Activated CD8-positive, alpha-beta T cell treated with anti-CD3 and anti-CD28 coated beads for 36 hours (primary cell): ENCODE data around the gene SORCS2. TPM values are rescaled to one million over a fixed set of nuclear protein-coding genes. Genes with fewer than 3 reads are reported as not detected.

Source experiments
- ATAC-seq: fragments of 200-7000 bp; cut with Tn5 transposase; one replicate; pipeline ENCODE4 v1.10.0; 2021; ENCODE audit warnings: mild to moderate bottlenecking, moderate library complexity
- CTCF ChIA-PET: fragments of 350-600 bp; sonication (Branson Sonifier 250); formaldehyde crosslinking; loops from one replicate; lab custom pipeline; 2021; ENCODE audit warnings: antibody characterized with exemption; lab: Charles Lee
- POLR2A ChIA-PET: fragments of 350-600 bp; sonication (Branson Sonifier 250); formaldehyde crosslinking; loops from one replicate; lab custom pipeline; 2021; ENCODE audit warnings: antibody characterized with exemption; lab: Charles Lee
- DNase-seq: peaks from one replicate; pipeline ENCODE4 v3.0.0-alpha.2; 2020
- H3K27ac Mint-ChIP-seq: one replicate; pipeline ENCODE4 v1.8.0; 2021; ENCODE audit warnings: mild to moderate bottlenecking, mixed read lengths
- H3K27me3 Mint-ChIP-seq: one replicate; pipeline ENCODE4 v1.8.0; 2021; ENCODE audit warnings: mixed read lengths
- H3K36me3 Mint-ChIP-seq: one replicate; pipeline ENCODE4 v1.8.0; 2021; ENCODE audit warnings: low read depth, mixed read lengths
- H3K4me1 Mint-ChIP-seq: one replicate; pipeline ENCODE4 v1.8.0; 2021; ENCODE audit warnings: low read depth, mixed read lengths
- H3K4me3 Mint-ChIP-seq: one replicate; pipeline ENCODE4 v1.8.0; 2021; ENCODE audit warnings: mild to moderate bottlenecking, moderate library complexity, mixed read lengths
- H3K9me3 Mint-ChIP-seq: one replicate; pipeline ENCODE4 v1.8.0; 2021; ENCODE audit warnings: mixed read lengths
- intact Hi-C: fragments of 100-400 bp; cut with micrococcal nuclease; formaldehyde crosslinking; loops from one replicate; pipeline ENCODE4 v1.10.0; 2022
- total RNA-seq, 2 experiments: library from RNA; stranded (reverse); gene quantifications; one replicate each; pipeline ENCODE4 v1.2.3, GENCODE V29; 2021
- TF ChIP-seq, protein P1 (sequence below): fragments of 200-600 bp; IDR thresholded peaks from one replicate; pipeline ENCODE4 v1.8.0; 2022; ENCODE audit warnings: antibody characterized with exemption, mild to moderate bottlenecking

The SORCS2 gene
- total RNA-seq, 2 experiments from 2014 or later = 0.05 TPM; not detected in 1

DNA sequence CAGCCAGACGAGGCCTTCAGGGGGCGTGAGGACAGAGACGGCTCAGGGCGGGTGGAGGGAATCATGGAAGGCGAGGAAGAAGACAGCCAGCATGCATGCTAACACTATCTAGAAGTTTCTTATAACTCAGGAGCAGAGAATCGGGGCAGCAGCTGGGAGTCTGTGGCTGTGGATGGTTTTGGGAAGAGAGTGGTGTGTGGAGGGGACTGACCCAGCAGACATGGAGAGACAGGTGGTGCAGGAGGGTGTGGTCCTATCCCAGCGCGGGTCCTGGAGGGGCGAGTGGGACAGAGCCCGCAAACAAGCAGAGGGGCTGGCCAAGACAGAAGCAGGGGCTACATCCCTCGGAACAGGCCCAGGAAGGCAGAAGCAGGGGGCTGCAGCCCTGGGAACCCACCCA lies 555.2 kb downstream of the SORCS2 start:
- ATAC-seq (no peak), DNase-seq (no peak)
- Mint-ChIP-seq H3K9me3 (no peaks in the 10 kb centered on the region), H3K4me3 (no peak overlapping the region), H3K27me3 (no peaks in the 10 kb centered on the region), H3K27ac (no peak overlapping the region), H3K4me1 (peaks cover 25% of the 10 kb centered on the region), H3K36me3 (no peaks in the 10 kb centered on the region)
- TF ChIP-seq, protein P1, sequence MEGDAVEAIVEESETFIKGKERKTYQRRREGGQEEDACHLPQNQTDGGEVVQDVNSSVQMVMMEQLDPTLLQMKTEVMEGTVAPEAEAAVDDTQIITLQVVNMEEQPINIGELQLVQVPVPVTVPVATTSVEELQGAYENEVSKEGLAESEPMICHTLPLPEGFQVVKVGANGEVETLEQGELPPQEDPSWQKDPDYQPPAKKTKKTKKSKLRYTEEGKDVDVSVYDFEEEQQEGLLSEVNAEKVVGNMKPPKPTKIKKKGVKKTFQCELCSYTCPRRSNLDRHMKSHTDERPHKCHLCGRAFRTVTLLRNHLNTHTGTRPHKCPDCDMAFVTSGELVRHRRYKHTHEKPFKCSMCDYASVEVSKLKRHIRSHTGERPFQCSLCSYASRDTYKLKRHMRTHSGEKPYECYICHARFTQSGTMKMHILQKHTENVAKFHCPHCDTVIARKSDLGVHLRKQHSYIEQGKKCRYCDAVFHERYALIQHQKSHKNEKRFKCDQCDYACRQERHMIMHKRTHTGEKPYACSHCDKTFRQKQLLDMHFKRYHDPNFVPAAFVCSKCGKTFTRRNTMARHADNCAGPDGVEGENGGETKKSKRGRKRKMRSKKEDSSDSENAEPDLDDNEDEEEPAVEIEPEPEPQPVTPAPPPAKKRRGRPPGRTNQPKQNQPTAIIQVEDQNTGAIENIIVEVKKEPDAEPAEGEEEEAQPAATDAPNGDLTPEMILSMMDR = no peak
- ChIA-PET CTCF (interaction anchor here (1.5 kb wide), 1 partner anchor 10 kb away, joined by 3 read pairs; no protein-coding TSS in a partner anchor), POLR2A (interaction anchor here (0.9 kb wide), 1 partner anchor 12 kb away, joined by 3 read pairs; no protein-coding TSS in a partner anchor)
- intact Hi-C loops = no loop called here

DNA sequence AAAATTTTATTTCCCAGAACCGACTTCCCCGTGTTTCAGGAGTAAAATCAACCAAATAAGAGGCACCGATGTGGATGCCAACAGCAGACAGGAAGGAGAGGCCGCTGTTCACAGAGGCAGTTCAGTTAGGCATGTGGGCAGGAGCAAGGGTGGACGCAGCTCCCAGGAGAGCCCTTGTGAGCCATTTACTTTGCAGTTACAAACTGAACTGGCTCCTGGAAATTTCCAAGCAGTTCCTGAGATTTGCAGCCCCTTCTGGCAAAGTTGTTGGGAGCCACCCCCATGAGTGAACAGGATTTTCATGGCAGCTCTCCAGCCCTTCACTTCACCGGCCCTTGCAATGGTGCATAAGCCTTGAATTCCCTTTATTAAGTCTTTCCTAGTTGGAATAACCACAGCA lies 558.2 kb downstream of the SORCS2 start:
- Mint-ChIP-seq H3K27me3 (no peaks in the 10 kb centered on the region), H3K4me3 (no peak overlapping the region), H3K36me3 (no peaks in the 10 kb centered on the region), H3K27ac (no peak overlapping the region), H3K4me1 (peaks cover 25% of the 10 kb centered on the region), H3K9me3 (no peaks in the 10 kb centered on the region)
- TF ChIP-seq, protein P1 = no peak
- intact Hi-C loops = no loop called here
- DNase-seq (no peak), ATAC-seq (no peak)
- CTCF ChIA-PET = interaction anchor here (0.8 to 1.9 kb wide), 3 partner anchors 9 to 20 kb away, joined by 3 to 15 read pairs (median 3); no protein-coding TSS in a partner anchor
- POLR2A ChIA-PET = interaction anchor here (2.8 kb wide), 1 partner anchor 9 kb away, joined by 10 read pairs; no protein-coding TSS in a partner anchor

DNA sequence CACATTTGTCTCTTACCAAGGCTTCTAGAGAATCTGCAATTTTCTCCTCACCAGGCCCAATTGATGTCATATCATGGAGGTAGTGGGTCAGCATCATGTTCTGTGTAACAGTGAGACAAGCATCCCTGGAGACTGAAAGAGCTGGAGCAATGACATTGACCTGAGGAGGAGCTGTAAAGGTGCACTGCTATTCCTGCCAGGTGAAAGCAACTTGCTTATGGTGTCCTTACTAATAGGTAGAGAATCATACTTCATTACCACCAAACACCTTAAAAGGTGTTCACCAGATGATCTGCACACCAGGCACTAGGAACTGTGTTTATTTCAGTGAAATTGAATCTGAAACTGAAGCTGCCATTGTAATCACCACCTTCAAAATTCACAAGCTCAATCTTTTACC lies 558.6 kb downstream of the SORCS2 start:
- ATAC-seq (no peak), DNase-seq (no peak)
- TF ChIP-seq, protein P1 = no peak
- ChIA-PET POLR2A (interaction anchor here (2.8 kb wide), 1 partner anchor 9 kb away, joined by 10 read pairs; no protein-coding TSS in a partner anchor), CTCF (interaction anchor here (0.8 to 1.9 kb wide), 3 partner anchors 9 to 20 kb away, joined by 3 to 15 read pairs (median 3); no protein-coding TSS in a partner anchor)
- Mint-ChIP-seq H3K4me1 (peaks cover 25% of the 10 kb centered on the region), H3K4me3 (no peak overlapping the region), H3K27me3 (no peaks in the 10 kb centered on the region), H3K36me3 (no peaks in the 10 kb centered on the region), H3K9me3 (no peaks in the 10 kb centered on the region), H3K27ac (no peak overlapping the region)
- intact Hi-C loops = no loop called here

DNA sequence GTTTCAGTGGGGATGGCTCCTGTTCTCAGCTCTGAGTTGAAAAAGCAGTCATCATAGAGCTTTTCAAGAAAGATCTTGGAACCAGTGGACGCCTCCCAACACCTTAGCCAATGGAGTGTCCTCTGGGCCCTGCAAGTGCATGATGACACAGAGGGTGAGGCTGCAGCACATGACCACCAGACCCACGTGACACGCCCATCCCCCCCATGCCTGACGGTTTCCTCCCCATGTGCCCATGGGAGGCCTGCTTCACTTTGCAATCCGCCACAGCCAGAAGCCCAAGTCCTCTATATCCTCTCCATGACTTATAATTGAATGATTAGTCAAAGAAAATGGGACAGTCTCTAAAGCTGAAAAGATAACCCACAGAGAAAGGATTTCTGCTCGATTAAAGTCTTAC lies 560.3 kb downstream of the SORCS2 start:
- ATAC-seq = no peak
- ChIA-PET CTCF (no interaction called here), POLR2A (no interaction called here)
- TF ChIP-seq, protein P1 = no peak
- Mint-ChIP-seq H3K27ac (no peak overlapping the region), H3K4me3 (no peak overlapping the region), H3K4me1 (peaks cover 33% of the 10 kb centered on the region), H3K9me3 (no peaks in the 10 kb centered on the region), H3K27me3 (no peaks in the 10 kb centered on the region), H3K36me3 (no peaks in the 10 kb centered on the region)
- DNase-seq = no peak
- intact Hi-C loops = no loop called here

DNA sequence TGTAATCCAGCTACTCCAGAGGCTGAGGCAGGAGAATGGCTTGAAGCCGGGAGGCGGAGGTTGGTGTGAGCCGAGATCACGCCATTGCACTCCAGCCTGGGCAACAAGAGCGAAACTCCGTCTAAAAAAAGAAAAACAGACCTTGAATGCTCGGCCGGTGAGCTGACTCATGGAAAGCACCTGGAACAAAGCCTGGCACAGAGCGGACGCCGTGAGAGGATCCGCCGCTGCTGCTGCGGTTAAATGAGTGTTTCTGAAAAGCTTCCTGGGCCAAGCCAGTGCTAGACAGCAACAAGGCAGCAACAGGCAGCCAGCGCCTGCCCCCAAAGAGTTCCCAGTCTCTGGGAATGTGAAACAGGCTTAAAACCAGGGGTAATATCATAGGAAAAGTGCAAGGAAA lies 560.9 kb downstream of the SORCS2 start:
- no peaks in the 10 kb centered on the region for H3K36me3 Mint-ChIP-seq
- DNase-seq = no peak
- no peak overlapping the region for H3K27ac Mint-ChIP-seq
- TF ChIP-seq, protein P1 = no peak
- no peaks in the 10 kb centered on the region for H3K27me3 Mint-ChIP-seq
- ChIA-PET POLR2A (interaction anchor here (0.7 kb wide), 1 partner anchor 53 kb away, joined by 3 read pairs; no protein-coding TSS in a partner anchor), CTCF (no interaction called here)
- peaks cover 37% of the 10 kb centered on the region for H3K4me1 Mint-ChIP-seq
- intact Hi-C loops = no loop called here
- no peak overlapping the region for H3K4me3 Mint-ChIP-seq
- ATAC-seq = no peak
- no peaks in the 10 kb centered on the region for H3K9me3 Mint-ChIP-seq
